HCT116 (cell line): Measurements from ENCODE around the gene WASF1. TPM values are rescaled to one million over a fixed set of nuclear protein-coding genes. Genes with fewer than 3 reads are reported as not detected.
A peak's percentile ranks its signal among the peaks of the same experiment; 100 is the strongest.

ENCODE experiments used
- ATAC-seq: fragments of 200-7000 bp; cut with Tn5 transposase; 2 replicates; pipeline ENCODE4 v1.9.1; 2020; ENCODE audit warnings: mild to moderate bottlenecking, moderate library complexity
- BruUV-seq: library from RNA; stranded (reverse); fragments of 400-500 nt; replicated peaks from 2 replicates; lab custom pipeline; 2021; lab: Mats Ljungman, UMichigan
- CTCF ChIA-PET: fragments of 300-600 bp; sonication (Branson Sonifier 250); formaldehyde crosslinking; loops from one replicate; lab custom pipeline; 2021; ENCODE audit warnings: antibody characterized with exemption; lab: Charles Lee
- POLR2A ChIA-PET: fragments of 300-600, 350-600 bp; sonication (Branson Sonifier 250); formaldehyde crosslinking; loops from one replicate; lab custom pipeline; 2021; ENCODE audit warnings: antibody characterized with exemption; lab: Charles Lee
- RAD21 ChIA-PET, 2 experiments: fragments of 300-600 bp; sonication (Branson Sonifier 250); formaldehyde crosslinking; loops; one replicate each; lab custom pipeline; 2023; ENCODE audit warnings: low total read pairs in 2 of 2; ENCODE audit not compliant: uncharacterized antibody in 2 of 2, unreplicated experiment in 2 of 2, low non-redundant PET in 1 of 2; lab: Charles Lee
- DNase-seq: peaks from one replicate; pipeline ENCODE4 v3.0.0-alpha.2; 2010; ENCODE audit warnings: low read depth, low spot score
- H2AFZ ChIP-seq: fragments of 200-600 bp; shearing (Covaris generic), sonication (generic); 2 replicates; pipeline ENCODE4 v1.6.1; 2017; ENCODE audit warnings: low read depth, mixed run types, mixed read lengths, antibody characterized with exemption, low read length; ENCODE audit not compliant: poor library complexity, severe bottlenecking
- H3K27ac ChIP-seq: 2 replicates; pipeline ENCODE4 v1.5.1; 2012; ENCODE audit warnings: low read depth, low read length
- H3K27me3 ChIP-seq: fragments of 200-600 bp; sonication (generic); 2 replicates; pipeline ENCODE4 v1.6.1; 2016; ENCODE audit warnings: mixed run types, low read length, mixed read lengths; ENCODE audit not compliant: insufficient read depth
- H3K36me3 ChIP-seq, 2 experiments: fragments of 200-500 bp in 1 of 2; fragments of 200-600 bp in 1 of 2; sonication (Bioruptor generic) in 1 of 2; sonication (generic) in 1 of 2; 2 replicates each; pipeline versions ENCODE4 v1.5.1 to v1.6.1; 2014 to 2016; ENCODE audit warnings: low read length in 2 of 2, inconsistent platforms in 1 of 2, mixed read lengths in 1 of 2, mixed run types in 1 of 2; ENCODE audit not compliant: insufficient read depth in 2 of 2, control insufficient read depth in 1 of 2
- H3K4me1 ChIP-seq, 2 experiments: fragments of 200-600 bp in 1 of 2; sonication (generic) in 1 of 2; 2 replicates each; pipeline versions ENCODE4 v1.5.1 to v1.6.1; 2012 to 2017; ENCODE audit warnings: low read length in 2 of 2, inconsistent platforms in 1 of 2, mild to moderate bottlenecking in 1 of 2, mixed read lengths in 1 of 2, mixed run types in 1 of 2, moderate library complexity in 1 of 2; ENCODE audit not compliant: insufficient read depth in 2 of 2, control insufficient read depth in 1 of 2
- H3K4me2 ChIP-seq: fragments of 200-600 bp; sonication (generic); 2 replicates; pipeline ENCODE4 v1.6.1; 2017; ENCODE audit warnings: mixed run types, low read length, mixed read lengths
- H3K4me3 ChIP-seq, 2 experiments: fragments of 200-600 bp in 1 of 2; sonication (generic) in 1 of 2; replicated peaks in 1 of 2; 2 replicates each; pipeline ENCODE4 v1.5.1; 2011 to 2016; ENCODE audit warnings: low read length in 2 of 2, control low read depth in 1 of 2, low read depth in 1 of 2, mild to moderate bottlenecking in 1 of 2, mixed read lengths in 1 of 2, mixed run types in 1 of 2
- H3K79me2 ChIP-seq: fragments of 200-600 bp; sonication (generic); 2 replicates; pipeline ENCODE4 v1.6.1; 2017; ENCODE audit warnings: mild to moderate bottlenecking, mixed run types, low read length, moderate library complexity, mixed read lengths; ENCODE audit not compliant: insufficient read depth
- H3K9ac ChIP-seq: fragments of 200-600 bp; sonication (generic); 2 replicates; pipeline ENCODE4 v1.6.1; 2016; ENCODE audit warnings: low read length, mixed read lengths
- H3K9me2 ChIP-seq: fragments of 200-600 bp; sonication (generic), shearing (Covaris generic); 2 replicates; pipeline ENCODE4 v1.6.1; 2017; ENCODE audit warnings: mixed run types, mild to moderate bottlenecking, moderate library complexity; ENCODE audit not compliant: insufficient read depth
- H3K9me3 ChIP-seq, 2 experiments: fragments of 200-500 bp in 1 of 2; fragments of 200-600 bp in 1 of 2; sonication (Bioruptor generic) in 1 of 2; sonication (generic) in 1 of 2; 2 replicates each; pipeline ENCODE4 v1.6.1; 2014 to 2017; ENCODE audit warnings: low read length in 2 of 2, mixed read lengths in 2 of 2, inconsistent platforms in 1 of 2, low read depth in 1 of 2, mild to moderate bottlenecking in 1 of 2, mixed run types in 1 of 2, moderate library complexity in 1 of 2; ENCODE audit not compliant: control insufficient read depth in 1 of 2, insufficient read depth in 1 of 2
- H4K20me1 ChIP-seq: fragments of 200-600 bp; sonication (generic), shearing (Covaris generic); 2 replicates; pipeline ENCODE4 v1.6.1; 2017; ENCODE audit warnings: mixed run types, mild to moderate bottlenecking, moderate library complexity; ENCODE audit not compliant: insufficient read depth
- EZH2 ChIP-seq: fragments of 200-600 bp; sonication (generic); IDR thresholded peaks from 2 replicates; pipeline ENCODE4 v1.6.1; 2017; ENCODE audit warnings: antibody characterized with exemption, mixed run types
- FOSL1 ChIP-seq: IDR thresholded peaks from 2 replicates; pipeline ENCODE4 v1.6.1; 2012; ENCODE audit warnings: low read depth
- RAD21 ChIP-seq: IDR thresholded peaks from 2 replicates; pipeline ENCODE4 v1.6.1; 2012; ENCODE audit warnings: low read depth, mild to moderate bottlenecking
- SIN3A ChIP-seq: IDR thresholded peaks from 2 replicates; pipeline ENCODE4 v1.6.1; 2012; ENCODE audit warnings: low read depth
- SP1 ChIP-seq: IDR thresholded peaks from 2 replicates; pipeline ENCODE4 v1.6.1; 2012; ENCODE audit warnings: low read depth
- YY1 ChIP-seq: IDR thresholded peaks from 2 replicates; pipeline ENCODE4 v1.6.1; 2011; ENCODE audit warnings: low read length, low read depth, moderate library complexity, mild to moderate bottlenecking; ENCODE audit not compliant: insufficient replicate concordance; ENCODE audit errors: extremely low read depth
- ZBTB33 ChIP-seq: IDR thresholded peaks from 2 replicates; pipeline ENCODE4 v1.6.1; 2011; ENCODE audit warnings: mild to moderate bottlenecking, low read length, moderate library complexity; ENCODE audit not compliant: insufficient replicate concordance; ENCODE audit errors: extremely low read depth
- ZFX ChIP-seq: fragments of 450-650 bp; IDR thresholded peaks from 2 replicates; pipeline ENCODE4 v1.6.1; 2017
- intact Hi-C: fragments of 100-400 bp; cut with micrococcal nuclease; formaldehyde crosslinking; loops from 2 replicates; pipeline ENCODE4 v1.10.0; 2022
- total RNA-seq: library from RNA; stranded (reverse); gene quantifications from one replicate; pipeline ENCODE4 v1.2.1, GENCODE V29; 2021; ENCODE audit not compliant: unreplicated experiment

Gene WASF1
- total RNA-seq, 1 experiment from 2014 or later: 25.9 TPM

GRCh38 chr6:110181131-110182030 is 1.9 kb upstream of the WASF1 start:
- ATAC-seq (no peak), DNase-seq (no peak)
- Histone ChIP-seq H3K4me2 (peak overlapping the region; percentile 94), H3K9ac (peak overlapping the region; percentile 81), H3K27ac (no peak overlapping the region), H3K36me3 (no peaks in the 10 kb centered on the region), H4K20me1 (no peaks in the 10 kb centered on the region), H3K79me2 (peaks cover 84% of the 10 kb centered on the region), H3K9me3 (no peaks in the 10 kb centered on the region), H2AFZ (no peak overlapping the region), H3K4me1 (peaks cover 12 to 17% of the 10 kb centered on the region in 2 experiments; a peak in 3 of 4 replicates), H3K9me2 (no peaks in the 10 kb centered on the region)
- BruUV-seq: no TSS peak
- intact Hi-C loops: no loop called here
- ChIA-PET POLR2A (no interaction called here), RAD21 (no interaction called here), CTCF (no interaction called here)
- TF ChIP-seq FOSL1: no peak
- TF ChIP-seq SIN3A: no peak
- no peak for TF ChIP-seq RAD21
- no peak for TF ChIP-seq YY1
- TF ChIP-seq EZH2: no peak
- TF ChIP-seq ZFX: no peak
- no peak for TF ChIP-seq ZBTB33
- TF ChIP-seq SP1: no peak
- TF ChIP-seq, all 23 proteins: peak for 0
- Histone ChIP-seq H3K4me3 (peak overlapping the region; percentile 82 to 89), H3K27me3 (no peaks in the 10 kb centered on the region)
